GM13976 (cell line): ENCODE data around the gene PADI4.

Experiments used
- DNase-seq: peaks from one replicate; pipeline ENCODE4 v3.0.0; 2012; ENCODE audit warnings: low spot score
- CTCF ChIP-seq: IDR thresholded peaks from 2 replicates; pipeline ENCODE4 v1.5.1; 2012; ENCODE audit warnings: borderline replicate concordance, mild to moderate bottlenecking; ENCODE audit not compliant: insufficient read depth; ENCODE audit errors: extremely low read depth, missing control alignments, control extremely low read depth
- in situ Hi-C: fragments of 300-500 bp; cut with MboI; formaldehyde crosslinking; loops from one replicate; pipeline ENCODE4 v1.12.0; 2022; ENCODE audit warnings: low sequenced_read_pairs, mixed read lengths, inconsistent platforms; ENCODE audit not compliant: unreplicated experiment

The PADI4 gene

GRCh38 chr1:17304151-17304825 lies 3.7 kb upstream of the PADI4 start:
- no peak for DNase-seq
- in situ Hi-C loops, result no loop called here
- TF ChIP-seq CTCF, result no peak

DNA sequence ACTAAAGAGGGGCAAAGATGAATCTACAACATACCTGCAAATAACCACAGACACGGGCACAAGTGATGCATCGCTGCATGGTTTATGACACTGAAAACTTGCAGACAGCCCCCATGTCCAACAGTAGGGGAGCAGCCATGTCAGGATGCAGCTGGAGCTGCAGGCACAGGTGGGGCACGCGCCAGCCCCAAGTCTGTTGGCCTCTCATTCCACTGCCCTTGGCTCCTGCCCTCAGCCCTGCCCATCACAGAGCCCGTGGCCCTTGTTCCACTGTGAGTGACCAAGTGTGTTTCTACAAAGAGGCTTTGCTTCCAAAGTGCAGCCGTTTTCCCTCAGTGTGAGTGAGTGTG lies 3.2 kb upstream of the PADI4 start:
- in situ Hi-C loops, result no loop called here
- no peak for TF ChIP-seq CTCF
- DNase-seq, result no peak

- no peak for DNase-seq
- in situ Hi-C loops, result no loop called here
- no peak for TF ChIP-seq CTCF
Observed at GRCh38 chr1:17305576-17306095, 2.4 kb upstream of the PADI4 start.

DNA sequence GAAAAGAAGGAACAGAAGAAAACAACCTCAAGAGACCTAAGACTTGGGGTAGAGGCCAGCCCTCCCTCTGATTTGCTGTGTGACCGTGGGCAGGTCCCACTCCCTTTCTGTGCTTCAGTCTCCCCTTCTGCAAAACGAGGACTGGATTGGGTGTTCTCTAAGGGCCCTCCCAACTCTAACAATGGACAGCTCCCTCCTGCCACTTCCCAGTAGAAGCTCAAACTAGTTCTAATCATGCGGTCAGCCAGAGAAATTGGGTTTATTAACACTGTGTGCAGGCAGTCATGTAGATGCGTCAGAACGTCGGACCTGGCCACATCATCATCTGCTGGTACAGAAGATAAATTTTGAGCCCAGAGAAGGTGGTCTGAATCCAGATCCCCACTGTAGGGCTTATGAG lies 1.6 kb upstream of the PADI4 start:
- TF ChIP-seq CTCF, result no peak
- DNase-seq, result no peak
- in situ Hi-C loops, result no loop called here

- no peak for DNase-seq
- TF ChIP-seq CTCF, result no peak
- in situ Hi-C loops, result no loop called here
Observed at GRCh38 chr1:17306921-17307320, 1.1 kb upstream of the PADI4 start.

DNA sequence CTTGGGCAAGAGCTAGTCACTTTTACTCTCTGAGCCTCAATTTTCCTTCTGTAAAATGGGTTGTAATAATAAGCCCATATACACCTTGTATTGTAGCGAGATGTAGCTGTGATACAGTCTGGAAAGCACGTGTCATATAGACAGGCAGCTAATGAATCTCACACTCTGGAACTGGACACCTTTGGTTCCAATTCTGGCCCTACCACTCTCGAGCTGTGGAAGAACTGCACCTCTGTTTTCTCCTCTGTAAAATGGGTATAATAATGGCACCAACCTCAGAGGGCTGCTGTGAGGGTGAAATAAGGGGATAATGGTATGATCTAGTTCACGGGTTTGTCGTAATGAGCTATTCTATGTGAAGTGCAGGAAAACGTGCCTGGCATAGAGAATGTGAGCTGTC lies 668 bp upstream of the PADI4 start:
- no peak for DNase-seq
- in situ Hi-C loops, result no loop called here
- TF ChIP-seq CTCF, result no peak
